ENCODE results near the gene SNX5. TPM values are rescaled to one million over a fixed set of nuclear protein-coding genes. Genes with fewer than 3 reads are reported as not detected.
A peak's percentile ranks its signal among the peaks of the same experiment; 100 is the strongest.

SNX5 gene
- total RNA-seq, 2 donors from 2014 or later = 207 to 208 TPM

GRCh38 chr20:17950670-17951069 lies 17.9 kb downstream of the SNX5 start:
- no peaks in the 10 kb centered on the region for H3K27me3 Mint-ChIP-seq (ENCODE audit: low read depth)
- no peak for ATAC-seq (replicated peaks in 1 of 2)
- H3K36me3 Mint-ChIP-seq (ENCODE audit: insufficient read depth in 2 of 2) = peaks cover 13 to 69% of the 10 kb centered on the region in 2 donors
- H3K27ac Mint-ChIP-seq = no peak overlapping the region
- H3K9me3 Mint-ChIP-seq = no peaks in the 10 kb centered on the region
- H3K4me3 Mint-ChIP-seq = no peak overlapping the region
- no peak for DNase-seq
- H3K4me1 Mint-ChIP-seq (ENCODE audit: low read depth) = peaks cover 12% of the 10 kb centered on the region

GRCh38 chr20:17949899-17950298 lies 18.7 kb downstream of the SNX5 start:
- Mint-ChIP-seq H3K27ac (peak overlapping the region; percentile 72), H3K9me3 (no peaks in the 10 kb centered on the region), H3K27me3 (ENCODE audit: low read depth) (no peaks in the 10 kb centered on the region), H3K4me3 (no peak overlapping the region), H3K4me1 (ENCODE audit: low read depth) (peaks cover 4% of the 10 kb centered on the region), H3K36me3 (ENCODE audit: insufficient read depth in 2 of 2) (peaks cover 15 to 68% of the 10 kb centered on the region in 2 donors)
- ATAC-seq (replicated peaks in 1 of 2) = no peak
- DNase-seq = no peak

GRCh38 chr20:17948442-17948841 lies 20.2 kb downstream of the SNX5 start:
- Mint-ChIP-seq H3K4me3 (no peak overlapping the region), H3K9me3 (no peaks in the 10 kb centered on the region), H3K27ac (peak overlapping the region; percentile 72), H3K27me3 (ENCODE audit: low read depth) (no peaks in the 10 kb centered on the region), H3K36me3 (ENCODE audit: insufficient read depth in 2 of 2) (peaks cover 14 to 58% of the 10 kb centered on the region in 2 donors), H3K4me1 (ENCODE audit: low read depth) (no peaks in the 10 kb centered on the region)
- ATAC-seq (replicated peaks in 1 of 2) (no peak), DNase-seq (no peak)

GRCh38 chr20:17947474-17947815 lies 21.1 kb downstream of the SNX5 start:
- DNase-seq = no peak
- ATAC-seq (replicated peaks in 1 of 2) = no peak
- Mint-ChIP-seq H3K9me3 (no peaks in the 10 kb centered on the region), H3K4me3 (no peak overlapping the region), H3K36me3 (ENCODE audit: insufficient read depth in 2 of 2) (peaks cover 19 to 58% of the 10 kb centered on the region in 2 donors), H3K4me1 (ENCODE audit: low read depth) (no peaks in the 10 kb centered on the region), H3K27me3 (ENCODE audit: low read depth) (no peaks in the 10 kb centered on the region), H3K27ac (peak overlapping the region; percentile 15)

GRCh38 chr20:17946572-17947473 lies 21.8 kb downstream of the SNX5 start:
- peak overlapping the region; percentile 77 for H3K27ac Mint-ChIP-seq

GRCh38 chr20:17946040-17946439 lies 22.6 kb downstream of the SNX5 start:
- Mint-ChIP-seq H3K4me3 (no peak overlapping the region), H3K4me1 (ENCODE audit: low read depth) (no peaks in the 10 kb centered on the region), H3K27ac (peak overlapping the region; percentile 31), H3K36me3 (ENCODE audit: insufficient read depth in 2 of 2) (peaks cover 22 to 56% of the 10 kb centered on the region in 2 donors), H3K9me3 (no peaks in the 10 kb centered on the region), H3K27me3 (ENCODE audit: low read depth) (no peaks in the 10 kb centered on the region)
- DNase-seq (no peak), ATAC-seq (replicated peaks in 1 of 2) (no peak)

More at GRCh38 chr20:17946572-17947473, 21.8 kb downstream of the SNX5 start:
- DNase-seq (no peak), ATAC-seq (replicated peaks in 1 of 2) (no peak)
- Mint-ChIP-seq H3K4me1 (ENCODE audit: low read depth) (no peaks in the 10 kb centered on the region), H3K27me3 (ENCODE audit: low read depth) (no peaks in the 10 kb centered on the region), H3K4me3 (no peak overlapping the region), H3K36me3 (ENCODE audit: insufficient read depth in 2 of 2) (peaks cover 22 to 55% of the 10 kb centered on the region in 2 donors), H3K9me3 (no peaks in the 10 kb centered on the region)

- Mint-ChIP-seq H3K27ac (no peak overlapping the region), H3K4me3 (no peak overlapping the region), H3K27me3 (ENCODE audit: low read depth) (no peaks in the 10 kb centered on the region), H3K4me1 (ENCODE audit: low read depth) (peaks cover 2% of the 10 kb centered on the region), H3K36me3 (ENCODE audit: insufficient read depth in 2 of 2) (peaks cover 22 to 56% of the 10 kb centered on the region in 2 donors), H3K9me3 (no peaks in the 10 kb centered on the region)
- no peak for ATAC-seq (replicated peaks in 1 of 2)
- no peak for DNase-seq
Measured at GRCh38 chr20:17944854-17945474, 23.6 kb downstream of the SNX5 start.

GRCh38 chr20:17943343-17943742 lies 25.3 kb downstream of the SNX5 start:
- Mint-ChIP-seq H3K27me3 (ENCODE audit: low read depth) (no peaks in the 10 kb centered on the region), H3K36me3 (ENCODE audit: insufficient read depth in 2 of 2) (peaks cover 19 to 45% of the 10 kb centered on the region in 2 donors), H3K9me3 (no peaks in the 10 kb centered on the region), H3K4me3 (no peak overlapping the region), H3K4me1 (ENCODE audit: low read depth) (peaks cover 6% of the 10 kb centered on the region), H3K27ac (no peak overlapping the region)
- ATAC-seq (replicated peaks in 1 of 2) (no peak), DNase-seq (no peak)

- DNase-seq (no peak), ATAC-seq (replicated peaks in 1 of 2) (no peak)
- no peak overlapping the region for H3K27ac Mint-ChIP-seq
- no peak overlapping the region for H3K4me3 Mint-ChIP-seq
- no peaks in the 10 kb centered on the region for H3K9me3 Mint-ChIP-seq
- H3K4me1 Mint-ChIP-seq (ENCODE audit: low read depth) = peaks cover 10% of the 10 kb centered on the region
- no peaks in the 10 kb centered on the region for H3K27me3 Mint-ChIP-seq (ENCODE audit: low read depth)
- H3K36me3 Mint-ChIP-seq (ENCODE audit: insufficient read depth in 2 of 2) = peaks cover 15 to 30% of the 10 kb centered on the region in 2 donors
Measured at GRCh38 chr20:17941826-17942196, 26.8 kb downstream of the SNX5 start.

GRCh38 chr20:17941087-17941825 lies 27.3 kb downstream of the SNX5 start:
- Mint-ChIP-seq H3K27me3 (ENCODE audit: low read depth) (no peaks in the 10 kb centered on the region), H3K27ac (no peak overlapping the region), H3K4me1 (ENCODE audit: low read depth) (peaks cover 16% of the 10 kb centered on the region), H3K4me3 (no peak overlapping the region), H3K36me3 (ENCODE audit: insufficient read depth in 2 of 2) (peaks cover 13 to 24% of the 10 kb centered on the region in 2 donors), H3K9me3 (no peaks in the 10 kb centered on the region)
- ATAC-seq (replicated peaks in 1 of 2) (no peak), DNase-seq (no peak)

GRCh38 chr20:17940224-17940971 lies 28.2 kb downstream of the SNX5 start:
- ATAC-seq (replicated peaks in 1 of 2) (no peak), DNase-seq (no peak)
- no peak overlapping the region for H3K27ac Mint-ChIP-seq
- no peak overlapping the region for H3K4me3 Mint-ChIP-seq
- no peaks in the 10 kb centered on the region for H3K9me3 Mint-ChIP-seq
- peaks cover 13 to 18% of the 10 kb centered on the region in 2 donors for H3K36me3 Mint-ChIP-seq (ENCODE audit: insufficient read depth in 2 of 2)
- H3K27me3 Mint-ChIP-seq (ENCODE audit: low read depth) = no peaks in the 10 kb centered on the region
- peaks cover 20% of the 10 kb centered on the region for H3K4me1 Mint-ChIP-seq (ENCODE audit: low read depth)

GRCh38 chr20:17939622-17940223 lies 28.9 kb downstream of the SNX5 start:
- no peak overlapping the region for H3K4me3 Mint-ChIP-seq
- DNase-seq = no peak
- H3K27ac Mint-ChIP-seq = no peak overlapping the region
- no peaks in the 10 kb centered on the region for H3K27me3 Mint-ChIP-seq (ENCODE audit: low read depth)
- peaks cover 20% of the 10 kb centered on the region for H3K4me1 Mint-ChIP-seq (ENCODE audit: low read depth)
- H3K9me3 Mint-ChIP-seq = no peaks in the 10 kb centered on the region
- H3K36me3 Mint-ChIP-seq (ENCODE audit: insufficient read depth in 2 of 2) = peaks cover 9 to 13% of the 10 kb centered on the region in 2 donors
- ATAC-seq (replicated peaks in 1 of 2) = peak in 1 of 2 donors; percentile 8

Data from activated T-cell treated with anti-CD3 and anti-CD28 coated beads, Interleukin-2, amount 50 U/mL, for 72 hours (primary cell).